ENCODE measurements around the gene TNFRSF1B. TPM values are rescaled to one million over a fixed set of nuclear protein-coding genes. Genes with fewer than 3 reads are reported as not detected.

Gene TNFRSF1B
- total and polyA plus RNA-seq, 2 of the 8 experiments (the other 6 are each of a cell fraction or from before 2014, with no cell fraction given): 1.7 to 2.9 TPM

GRCh38 chr1:12121212-12122003 is 45.4 kb upstream of the TNFRSF1B start:
- no peak overlapping the region for H3K14ac ChIP-seq (ENCODE audit: insufficient read length)
- H3K79me2 ChIP-seq (ENCODE audit: control insufficient read depth in 1 of 2, insufficient read depth in 2 of 2, low read length in 2 of 2): no peaks in the 10 kb centered on the region
- H4K8ac ChIP-seq (ENCODE audit: extremely low read depth, insufficient read depth, low read length): no peak overlapping the region
- H3K9ac ChIP-seq (replicated peaks in 1 of 4; ENCODE audit: extremely low read depth in 1 of 4, low read depth in 3 of 4, low read length in 3 of 4): no peak overlapping the region
- no peak overlapping the region for H4K5ac ChIP-seq (ENCODE audit: insufficient read length, low read depth, low read length)
- no peak overlapping the region for H2BK12ac ChIP-seq (ENCODE audit: low read depth, low read length)
- no peak for TF ChIP-seq BACH1 (IDR thresholded peaks at IDR 0.05; ENCODE audit: low read length)
- H3K18ac ChIP-seq (ENCODE audit: extremely low read depth, low read length): no peak overlapping the region
- no peak overlapping the region for H3K4me2 ChIP-seq (ENCODE audit: insufficient read depth in 1 of 2, low read depth in 2 of 2, low read length in 2 of 2)
- H3K4me3 ChIP-seq (ENCODE audit: extremely low read depth in 1 of 4, insufficient read depth in 2 of 4, low read depth in 3 of 4, low read length in 4 of 4): no peak overlapping the region
- no peak overlapping the region for H4K91ac ChIP-seq (replicated peaks; ENCODE audit: insufficient read length, low read length)
- H2BK5ac ChIP-seq (ENCODE audit: low read depth, low read length): no peak overlapping the region
- POLR2A ChIA-PET (ENCODE audit: partially characterized antibody): no interaction called here
- no peak overlapping the region for H2AK5ac ChIP-seq (ENCODE audit: low read depth, low read length)
- H3K36me3 ChIP-seq (ENCODE audit: control insufficient read depth in 2 of 4, insufficient read depth in 4 of 4, low read length in 3 of 4): peaks cover 2 to 13% (median 6%) of the 10 kb centered on the region in 4 experiments; a peak in 6 of 8 replicates
- H3K9me3 ChIP-seq (ENCODE audit: insufficient read depth in 2 of 2, low read depth in 1 of 2, low read length in 1 of 2): no peaks in the 10 kb centered on the region
- no peak overlapping the region for H2BK20ac ChIP-seq (ENCODE audit: low read length)
- H2BK15ac ChIP-seq (ENCODE audit: low read length): no peak overlapping the region
- WGBS, 2 experiments (ENCODE audit: extremely low coverage in 1 of 2, insufficient coverage in 1 of 2, insufficient read length in 1 of 2, insufficient replicate concordance in 2 of 2, low coverage in 1 of 2, low lambda C conversion rate in 2 of 2, missing lambda C conversion rate in 1 of 2): 97% methylated on average over 12 of the region's 12 CpGs; no CpG with 5 or more reads in 1 of the 2 experiments
- H4K20me1 ChIP-seq (replicated peaks in 1 of 2; ENCODE audit: control insufficient read depth in 1 of 2, insufficient read depth in 2 of 2, low read length in 2 of 2): no peaks in the 10 kb centered on the region
- H3K4ac ChIP-seq (replicated peaks; ENCODE audit: insufficient read length, low read depth, low read length): no peak overlapping the region
- H3K56ac ChIP-seq (replicated peaks; ENCODE audit: insufficient read length, low read depth, low read length): no peak overlapping the region
- CTCF ChIA-PET (ENCODE audit: partially characterized antibody): interaction anchor here (0.9 to 12.6 kb wide), 10 partner anchors 8 to 155 kb away, joined by 3 to 503 read pairs (median 13); partner anchors contain the start of gene VPS13D
- H2BK120ac ChIP-seq (replicated peaks; ENCODE audit: low read depth, low read length): no peak overlapping the region
- no peak for DNase-seq (ENCODE audit: low read depth in 1 of 2, low spot score in 2 of 2)
- H3K27me3 ChIP-seq (replicated peaks in 1 of 4; ENCODE audit: control insufficient read depth in 3 of 4, extremely low read depth in 1 of 4, insufficient read depth in 3 of 4, low read length in 3 of 4): no peaks in the 10 kb centered on the region
- no peaks in the 10 kb centered on the region for H3K79me1 ChIP-seq (ENCODE audit: low read depth, low read length)
- H3K4me1 ChIP-seq (replicated peaks in 1 of 4; ENCODE audit: control insufficient read depth in 3 of 4, insufficient read depth in 4 of 4, low read length in 3 of 4): no peaks in the 10 kb centered on the region
- H2AFZ ChIP-seq (ENCODE audit: low read length): no peak overlapping the region
- H3K27ac ChIP-seq (ENCODE audit: low read depth, low read length): no peak overlapping the region
- H3K23ac ChIP-seq (ENCODE audit: insufficient read length): no peak overlapping the region
- no peaks in the 10 kb centered on the region for H3K23me2 ChIP-seq (ENCODE audit: low read depth, low read length)
- no peak for FAIRE-seq

Data from H1 (cell line).